Tibial artery (tissue), 4 donors: ENCODE measurements around the gene DBN1.

ENCODE experiments used
- DNase-seq, 2 donors: peaks; one replicate each; pipeline ENCODE4 v3.0.0-alpha.2; 2019
- H3K27ac ChIP-seq, 2 donors: fragments of 200-600 bp; sonication (generic) in 1 of 2; 1 replicate in 1 of 2; 2 replicates in 1 of 2; pipeline ENCODE4 v1.5.1; 2018 to 2019; ENCODE audit warnings: mild to moderate bottlenecking in 1 of 2
- H3K27me3 ChIP-seq, 2 donors: fragments of 200-600 bp; sonication (generic) in 1 of 2; one replicate each; pipeline versions ENCODE4 v1.5.1 to v1.6.0; 2016 to 2019
- H3K36me3 ChIP-seq, 3 donors: fragments of 200-600 bp; sonication (generic) in 2 of 3; one replicate each; pipeline ENCODE4 v1.5.1; 2016 to 2019; ENCODE audit warnings: mild to moderate bottlenecking in 2 of 3
- H3K4me1 ChIP-seq, 4 donors: fragments of 200-600 bp; sonication (generic) in 2 of 4; 1 replicate in 3 of 4; 2 replicates in 1 of 4; pipeline ENCODE4 v1.5.1; 2016 to 2019
- H3K4me3 ChIP-seq, 2 donors: fragments of 200-600 bp; sonication (generic) in 1 of 2; 1 replicate in 1 of 2; 2 replicates in 1 of 2; pipeline ENCODE4 v1.5.1; 2018 to 2019; ENCODE audit warnings: mild to moderate bottlenecking in 2 of 2
- H3K9me3 ChIP-seq, 3 donors: fragments of 200-600 bp; sonication (generic) in 1 of 3; one replicate each; pipeline ENCODE4 v1.5.1; 2016 to 2019
- intact Hi-C: fragments of 100-400 bp; cut with DNase I; formaldehyde crosslinking; loops from one replicate; pipeline ENCODE4 v1.15.0; 2023; ENCODE audit warnings: low total_unique reads
- TF ChIP-seq, protein P1 (sequence below), 2 experiments: fragments of 200-600 bp in 1 of 2; fragments of 450-650 bp in 1 of 2; IDR thresholded peaks; one replicate each; pipeline ENCODE4 v1.5.1; 2017 to 2019; ENCODE audit warnings: antibody characterized with exemption in 2 of 2, mild to moderate bottlenecking in 1 of 2, moderate library complexity in 1 of 2

The DBN1 gene

DNA sequence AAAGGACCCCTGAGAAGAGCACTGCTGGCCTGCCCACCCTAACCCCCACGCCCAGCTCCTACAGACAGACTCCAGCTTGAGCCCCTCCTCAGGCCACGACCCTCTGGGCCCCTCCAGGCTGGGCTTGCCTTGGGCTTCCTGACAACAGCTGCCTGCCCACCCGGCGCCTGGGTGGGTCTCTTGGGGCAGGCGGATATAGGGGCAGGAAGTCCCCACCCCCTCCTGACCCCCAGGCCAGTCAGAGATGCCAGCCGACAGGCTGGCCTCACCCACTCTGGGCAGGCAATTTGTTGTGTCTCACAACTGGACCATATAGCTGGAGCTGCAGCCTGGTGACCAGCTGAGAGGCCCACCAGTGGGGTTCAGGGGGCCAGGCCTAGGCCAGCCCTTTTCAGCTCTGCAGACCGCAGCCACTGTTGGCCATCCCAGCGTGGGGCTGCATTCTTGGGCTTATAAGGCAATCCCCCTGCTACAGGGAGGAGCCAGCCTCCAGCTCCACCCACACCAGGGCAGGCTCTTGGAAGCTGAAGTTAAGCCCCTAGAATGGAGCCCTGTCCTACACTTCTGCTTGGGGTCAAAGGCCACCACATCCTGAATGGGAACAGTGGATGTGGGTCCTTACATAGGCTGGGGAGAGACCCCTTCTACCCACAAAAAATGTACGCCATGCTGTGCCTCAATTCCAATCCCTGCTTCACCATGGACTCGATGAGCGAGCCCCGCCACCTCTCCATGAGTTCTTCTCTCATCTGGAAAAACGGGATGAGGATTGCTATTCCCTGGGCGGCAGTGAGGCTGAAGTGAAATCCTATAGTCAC, 22.0 kb upstream of the DBN1 start:
- H3K4me3 ChIP-seq, result peak overlapping the region; percentile 83 to 100
- H3K27ac ChIP-seq, result peak overlapping the region; percentile 92 to 100
- H3K27me3 ChIP-seq, result no peaks in the 10 kb centered on the region
- no peaks in the 10 kb centered on the region for H3K9me3 ChIP-seq
- DNase-seq, result peak; percentile 85 to 97
- TF ChIP-seq, protein P1, sequence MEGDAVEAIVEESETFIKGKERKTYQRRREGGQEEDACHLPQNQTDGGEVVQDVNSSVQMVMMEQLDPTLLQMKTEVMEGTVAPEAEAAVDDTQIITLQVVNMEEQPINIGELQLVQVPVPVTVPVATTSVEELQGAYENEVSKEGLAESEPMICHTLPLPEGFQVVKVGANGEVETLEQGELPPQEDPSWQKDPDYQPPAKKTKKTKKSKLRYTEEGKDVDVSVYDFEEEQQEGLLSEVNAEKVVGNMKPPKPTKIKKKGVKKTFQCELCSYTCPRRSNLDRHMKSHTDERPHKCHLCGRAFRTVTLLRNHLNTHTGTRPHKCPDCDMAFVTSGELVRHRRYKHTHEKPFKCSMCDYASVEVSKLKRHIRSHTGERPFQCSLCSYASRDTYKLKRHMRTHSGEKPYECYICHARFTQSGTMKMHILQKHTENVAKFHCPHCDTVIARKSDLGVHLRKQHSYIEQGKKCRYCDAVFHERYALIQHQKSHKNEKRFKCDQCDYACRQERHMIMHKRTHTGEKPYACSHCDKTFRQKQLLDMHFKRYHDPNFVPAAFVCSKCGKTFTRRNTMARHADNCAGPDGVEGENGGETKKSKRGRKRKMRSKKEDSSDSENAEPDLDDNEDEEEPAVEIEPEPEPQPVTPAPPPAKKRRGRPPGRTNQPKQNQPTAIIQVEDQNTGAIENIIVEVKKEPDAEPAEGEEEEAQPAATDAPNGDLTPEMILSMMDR (IDR thresholded peaks at IDR 0.05), result no peak
- H3K4me1 ChIP-seq, result peaks cover 7 to 74% (median 67%) of the 10 kb centered on the region in 4 donors
- H3K36me3 ChIP-seq, result peaks cover 19 to 22% (median 21%) of the 10 kb centered on the region in 3 donors
- intact Hi-C loops, result no loop called here

DNA sequence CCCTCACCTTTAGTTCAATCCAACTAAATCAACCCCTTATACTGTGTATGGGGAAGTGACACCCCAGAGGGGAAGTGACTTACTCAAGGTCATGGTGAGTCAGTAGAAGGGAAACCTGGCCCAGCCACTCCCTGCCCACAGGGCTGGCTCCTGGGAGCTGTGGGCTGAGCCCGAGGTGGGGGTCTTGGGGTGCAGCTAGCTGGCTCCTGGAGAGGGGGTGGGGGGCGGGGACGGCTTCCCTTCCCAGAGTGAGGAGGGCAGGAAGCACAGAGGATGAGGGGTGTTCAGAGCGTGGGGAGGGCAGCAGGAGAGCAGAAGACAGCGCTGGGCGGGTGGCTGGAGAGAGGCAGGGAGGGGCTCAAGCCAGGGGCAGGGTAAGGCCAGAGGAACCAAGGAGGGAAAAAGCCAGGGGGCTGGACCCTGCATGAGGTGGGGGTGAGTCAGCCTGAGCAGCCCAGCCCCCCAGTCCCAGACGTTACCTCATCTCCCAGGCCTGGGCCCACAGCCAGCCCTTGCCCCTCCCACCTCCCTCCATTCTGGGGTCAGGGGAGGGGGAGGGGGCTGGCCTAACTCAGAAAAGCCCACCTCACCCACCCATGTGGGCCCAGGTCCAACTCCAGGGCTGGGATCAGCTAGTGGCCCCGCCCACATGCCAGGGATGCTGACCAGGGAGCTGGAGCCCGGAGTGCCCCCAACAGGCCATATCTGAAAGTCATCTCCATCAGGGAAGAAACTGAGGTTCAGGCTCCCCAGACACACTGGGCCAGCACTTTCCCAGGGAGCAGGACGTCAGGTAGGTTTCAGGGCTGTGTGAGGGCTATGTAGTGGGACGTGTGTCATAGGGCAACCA, 21.1 kb upstream of the DBN1 start:
- no peaks in the 10 kb centered on the region for H3K9me3 ChIP-seq
- peak; percentile 78 to 93 for DNase-seq
- H3K27ac ChIP-seq, result peak overlapping the region; percentile 92 to 100
- no peaks in the 10 kb centered on the region for H3K27me3 ChIP-seq
- H3K4me3 ChIP-seq, result peak overlapping the region; percentile 83 to 100
- H3K4me1 ChIP-seq, result peaks cover 7 to 82% (median 74%) of the 10 kb centered on the region in 4 donors
- intact Hi-C loops, result no loop called here
- TF ChIP-seq, protein P1 (IDR thresholded peaks at IDR 0.05), result peak; percentile 15 to 21
- H3K36me3 ChIP-seq, result peaks cover 27 to 31% (median 28%) of the 10 kb centered on the region in 3 donors

DNA sequence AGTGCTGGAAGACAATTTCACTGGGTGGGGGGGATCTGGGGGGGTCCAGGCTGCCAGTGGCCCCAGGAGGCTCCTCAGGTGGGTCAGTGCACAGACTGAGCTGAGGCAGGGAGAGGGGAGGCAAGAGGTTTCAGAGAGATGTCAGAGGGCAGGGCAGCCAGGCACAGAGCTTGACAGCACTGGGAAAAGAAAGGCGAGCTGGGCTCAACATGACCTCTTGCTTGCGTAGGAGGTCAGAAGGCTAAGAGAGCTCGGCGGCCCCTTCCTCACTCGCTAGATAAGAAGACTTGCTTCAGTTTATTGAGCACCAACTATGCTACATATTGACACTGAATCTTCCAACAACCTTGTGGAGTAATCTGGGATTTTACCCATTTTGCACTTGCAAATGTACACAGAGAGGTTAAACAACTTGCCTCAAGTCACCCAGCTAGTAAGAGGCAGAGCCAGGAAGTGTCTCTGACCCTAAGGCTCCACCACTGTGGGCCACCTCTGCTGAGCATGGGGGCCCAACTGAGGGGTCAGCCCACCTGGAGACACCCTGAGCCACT, 20.4 kb upstream of the DBN1 start:
- H3K27ac ChIP-seq, result peak overlapping the region; percentile 92 to 100
- DNase-seq, result no peak
- peaks cover 33 to 38% (median 35%) of the 10 kb centered on the region in 3 donors for H3K36me3 ChIP-seq
- peaks cover 7 to 84% (median 78%) of the 10 kb centered on the region in 4 donors for H3K4me1 ChIP-seq
- intact Hi-C loops, result loop anchor here (2.0 kb wide), 1 partner anchor 37 kb away; no protein-coding TSS in a partner anchor
- TF ChIP-seq, protein P1 (IDR thresholded peaks at IDR 0.05), result no peak
- peak overlapping the region; percentile 83 to 100 for H3K4me3 ChIP-seq
- H3K9me3 ChIP-seq, result no peaks in the 10 kb centered on the region
- no peaks in the 10 kb centered on the region for H3K27me3 ChIP-seq

DNA sequence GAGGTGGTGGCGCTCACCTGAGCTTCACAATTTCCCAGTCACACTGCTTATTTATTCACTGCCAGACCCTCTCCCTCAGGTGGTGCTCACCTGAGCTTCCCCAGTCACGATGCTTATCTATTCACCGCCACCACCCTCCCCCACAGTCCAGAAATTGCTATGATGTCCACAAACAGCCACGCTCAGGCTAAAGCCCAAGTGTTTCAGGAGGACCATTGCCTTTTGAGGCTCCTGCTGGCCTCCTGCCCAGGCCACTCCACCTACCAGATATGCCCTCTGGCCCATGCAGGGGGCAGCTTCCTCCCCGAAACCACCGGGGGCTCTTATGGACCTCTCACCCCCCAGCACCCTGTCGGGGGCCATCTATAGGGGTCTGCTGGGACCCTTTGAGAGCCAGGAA, 19.4 kb upstream of the DBN1 start:
- TF ChIP-seq, protein P1 (IDR thresholded peaks at IDR 0.05), result no peak
- Histone ChIP-seq H3K27ac (peak overlapping the region; percentile 92 to 100), H3K4me3 (peak overlapping the region; percentile 83 to 100), H3K27me3 (no peaks in the 10 kb centered on the region), H3K4me1 (peaks cover 7 to 77% (median 71%) of the 10 kb centered on the region in 4 donors), H3K36me3 (peaks cover 43 to 48% (median 46%) of the 10 kb centered on the region in 3 donors), H3K9me3 (no peaks in the 10 kb centered on the region)
- intact Hi-C loops, result loop anchor here (2.0 kb wide), 1 partner anchor 36 kb away; no protein-coding TSS in a partner anchor
- no peak for DNase-seq
